ENCODE results near the gene GYS1.

GRCh38 chr19:49009828-49010227, 16.7 kb upstream of the GYS1 start:
- TF ChIP-seq CTCF (conservative IDR thresholded peaks at IDR 0.05; ENCODE audit: low read length), result no peak
- no peak for TF ChIP-seq EZH2phosphoT487 (IDR thresholded peaks at IDR 0.05; ENCODE audit: borderline replicate concordance)

Measured in Loucy (cell line).